Chondrocyte (in vitro differentiated cells): ENCODE data around the gene PDCD7. TPM values are rescaled to one million over a fixed set of nuclear protein-coding genes. Genes with fewer than 3 reads are reported as not detected.

Experiments
- DNase-seq: peaks from one replicate; pipeline ENCODE4 v3.0.0; 2021; ENCODE audit warnings: mixed read lengths, low spot score
- H3K27ac Mint-ChIP-seq: one replicate; pipeline ENCODE4 v1.8.0; 2021; ENCODE audit warnings: mild to moderate bottlenecking, moderate library complexity, mixed read lengths; ENCODE audit not compliant: unreplicated experiment
- H3K27me3 Mint-ChIP-seq: 2 replicates; pipeline ENCODE4 v1.8.0; 2021; ENCODE audit warnings: low read depth, mixed read lengths
- H3K36me3 Mint-ChIP-seq: 2 replicates; pipeline ENCODE4 v1.8.0; 2021; ENCODE audit warnings: low read depth, mixed read lengths
- H3K4me1 Mint-ChIP-seq: 2 replicates; pipeline ENCODE4 v1.8.0; 2021; ENCODE audit warnings: low read depth, mild to moderate bottlenecking, mixed read lengths
- H3K4me3 Mint-ChIP-seq: one replicate; pipeline ENCODE4 v1.8.0; 2021; ENCODE audit warnings: mild to moderate bottlenecking, moderate library complexity, mixed read lengths; ENCODE audit not compliant: unreplicated experiment
- H3K9me3 Mint-ChIP-seq: 2 replicates; pipeline ENCODE4 v1.8.0; 2021; ENCODE audit warnings: low read depth, mixed read lengths
- CTCF ChIP-seq: fragments of 200-600 bp; sonication (generic); IDR thresholded peaks from 2 replicates; pipeline ENCODE4 v1.5.0; 2021; ENCODE audit warnings: antibody characterized with exemption, mild to moderate bottlenecking, moderate library complexity
- total RNA-seq: library from RNA; stranded (reverse); gene quantifications from 3 replicates; pipeline ENCODE4 v1.2.1, GENCODE V29; 2021

The PDCD7 gene
- total RNA-seq, 1 donor from 2014 or later: 14.7 TPM

- peaks cover 28% of the 10 kb centered on the region for H3K27me3 Mint-ChIP-seq
- no peak overlapping the region for H3K4me3 Mint-ChIP-seq
- no peaks in the 10 kb centered on the region for H3K9me3 Mint-ChIP-seq
- H3K27ac Mint-ChIP-seq: no peak overlapping the region
- TF ChIP-seq CTCF: no peak
- no peak for DNase-seq
- H3K36me3 Mint-ChIP-seq: no peaks in the 10 kb centered on the region
- peaks cover 30% of the 10 kb centered on the region for H3K4me1 Mint-ChIP-seq
Measured at GRCh38 chr15:65081758-65082157, 51.9 kb downstream of the PDCD7 start.

- Mint-ChIP-seq H3K4me3 (no peak overlapping the region), H3K27me3 (peaks cover 28% of the 10 kb centered on the region)
Measured at GRCh38 chr15:65081270-65081669, 52.3 kb downstream of the PDCD7 start.

DNA sequence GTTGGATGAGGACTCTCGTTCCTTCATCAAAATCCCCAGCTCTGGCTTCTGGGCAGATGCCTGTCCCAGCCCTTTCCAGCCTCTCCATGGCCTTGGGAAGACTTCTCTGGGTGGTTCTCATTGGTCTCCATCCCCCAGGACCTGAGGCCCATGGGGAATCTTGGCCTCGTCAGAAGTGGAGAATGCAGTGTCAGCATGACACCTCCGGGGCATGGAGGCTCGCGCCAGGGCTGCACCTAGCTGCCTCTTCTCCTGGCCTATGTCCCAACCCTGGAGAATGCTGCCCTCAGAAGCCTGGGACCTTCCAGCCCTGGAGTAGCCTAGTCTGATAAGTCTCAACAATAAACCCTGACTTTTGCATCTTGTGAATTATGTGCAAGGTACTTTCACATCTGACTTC is 54.0 kb downstream of the PDCD7 start:
- H3K9me3 Mint-ChIP-seq: no peaks in the 10 kb centered on the region
- H3K27me3 Mint-ChIP-seq: peaks cover 17% of the 10 kb centered on the region
- H3K27ac Mint-ChIP-seq: no peak overlapping the region
- no peaks in the 10 kb centered on the region for H3K36me3 Mint-ChIP-seq
- DNase-seq: no peak
- TF ChIP-seq CTCF: no peak
- peaks cover 30% of the 10 kb centered on the region for H3K4me1 Mint-ChIP-seq
- no peak overlapping the region for H3K4me3 Mint-ChIP-seq

More at GRCh38 chr15:65081270-65081669, 52.3 kb downstream of the PDCD7 start:
- H3K36me3 Mint-ChIP-seq: no peaks in the 10 kb centered on the region
- no peak overlapping the region for H3K27ac Mint-ChIP-seq
- peaks cover 32% of the 10 kb centered on the region for H3K4me1 Mint-ChIP-seq
- no peaks in the 10 kb centered on the region for H3K9me3 Mint-ChIP-seq
- DNase-seq: no peak
- no peak for TF ChIP-seq CTCF

GRCh38 chr15:65077981-65078352 is 55.6 kb downstream of the PDCD7 start:
- no peak for DNase-seq
- H3K4me1 Mint-ChIP-seq: peaks cover 25% of the 10 kb centered on the region
- H3K4me3 Mint-ChIP-seq: no peak overlapping the region
- no peaks in the 10 kb centered on the region for H3K36me3 Mint-ChIP-seq
- no peaks in the 10 kb centered on the region for H3K9me3 Mint-ChIP-seq
- H3K27ac Mint-ChIP-seq: no peak overlapping the region
- H3K27me3 Mint-ChIP-seq: peaks cover 13% of the 10 kb centered on the region
- TF ChIP-seq CTCF: peak; percentile 74

GRCh38 chr15:65077291-65077980 is 56.2 kb downstream of the PDCD7 start:
- H3K27me3 Mint-ChIP-seq: peaks cover 13% of the 10 kb centered on the region
- peaks cover 21% of the 10 kb centered on the region for H3K4me1 Mint-ChIP-seq
- DNase-seq: no peak
- no peak overlapping the region for H3K4me3 Mint-ChIP-seq
- TF ChIP-seq CTCF: no peak
- H3K27ac Mint-ChIP-seq: no peak overlapping the region
- no peaks in the 10 kb centered on the region for H3K36me3 Mint-ChIP-seq
- no peaks in the 10 kb centered on the region for H3K9me3 Mint-ChIP-seq
